Erythroblast (primary cell): ENCODE data around the gene UBE4B.

Source experiments
- GATA1 ChIP-seq: IDR thresholded peaks from 2 replicates; pipeline ENCODE4 v1.6.1; 2011; ENCODE audit warnings: low read depth, mild to moderate bottlenecking, control low read depth, low read length, moderate library complexity
- POLR2A ChIP-seq: IDR thresholded peaks from 2 replicates; pipeline ENCODE4 v1.6.1; 2011; ENCODE audit warnings: mild to moderate bottlenecking, low read length

GRCh38 chr1:10059342-10059718 lies 26.6 kb downstream of the UBE4B start:
- no peak for TF ChIP-seq POLR2A
- no peak for TF ChIP-seq GATA1
